GM18505 (cell line): ENCODE measurements around the gene DNAJA2.
A peak's percentile ranks its signal among the peaks of the same experiment; 100 is the strongest.

Source experiments
- ATAC-seq: cut with Tn5 transposase; IDR thresholded peaks from one replicate; pipeline ENCODE4 v1.9.1; 2021; ENCODE audit not compliant: unreplicated experiment
- POLR2A ChIP-seq: IDR thresholded peaks from 4 replicates; pipeline ENCODE4 v1.6.1; 2011; ENCODE audit warnings: borderline replicate concordance; ENCODE audit not compliant: insufficient read depth, insufficient read length; ENCODE audit errors: extremely low read depth

Gene DNAJA2

GRCh38 chr16:46929378-46930332 lies 43.8 kb downstream of the DNAJA2 start:
- ATAC-seq = peak; percentile 54
- TF ChIP-seq POLR2A = no peak

DNA sequence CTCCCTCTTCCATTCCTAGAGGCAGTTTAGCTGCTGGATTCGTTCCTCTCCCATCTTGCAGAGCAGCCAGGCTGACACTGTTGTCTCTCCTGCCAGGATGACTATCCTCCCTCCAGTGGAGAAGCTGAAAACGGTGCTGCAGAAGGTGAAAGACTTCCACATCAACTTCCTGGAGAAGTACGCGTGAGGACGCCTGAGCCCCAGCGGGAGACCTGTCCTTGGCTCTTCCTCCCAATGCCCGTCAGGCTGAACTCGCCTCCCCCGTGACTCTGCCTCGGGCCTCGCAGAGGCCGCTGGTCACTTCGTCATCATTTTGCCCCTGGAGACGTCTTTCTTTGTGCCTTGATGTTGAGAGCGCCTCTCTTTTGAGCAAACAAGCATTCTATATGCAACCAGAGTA lies 44.7 kb downstream of the DNAJA2 start:
- no peak for ATAC-seq
- TF ChIP-seq POLR2A = no peak

GRCh38 chr16:46927273-46927672 lies 46.2 kb downstream of the DNAJA2 start:
- TF ChIP-seq POLR2A = no peak
- ATAC-seq = no peak

DNA sequence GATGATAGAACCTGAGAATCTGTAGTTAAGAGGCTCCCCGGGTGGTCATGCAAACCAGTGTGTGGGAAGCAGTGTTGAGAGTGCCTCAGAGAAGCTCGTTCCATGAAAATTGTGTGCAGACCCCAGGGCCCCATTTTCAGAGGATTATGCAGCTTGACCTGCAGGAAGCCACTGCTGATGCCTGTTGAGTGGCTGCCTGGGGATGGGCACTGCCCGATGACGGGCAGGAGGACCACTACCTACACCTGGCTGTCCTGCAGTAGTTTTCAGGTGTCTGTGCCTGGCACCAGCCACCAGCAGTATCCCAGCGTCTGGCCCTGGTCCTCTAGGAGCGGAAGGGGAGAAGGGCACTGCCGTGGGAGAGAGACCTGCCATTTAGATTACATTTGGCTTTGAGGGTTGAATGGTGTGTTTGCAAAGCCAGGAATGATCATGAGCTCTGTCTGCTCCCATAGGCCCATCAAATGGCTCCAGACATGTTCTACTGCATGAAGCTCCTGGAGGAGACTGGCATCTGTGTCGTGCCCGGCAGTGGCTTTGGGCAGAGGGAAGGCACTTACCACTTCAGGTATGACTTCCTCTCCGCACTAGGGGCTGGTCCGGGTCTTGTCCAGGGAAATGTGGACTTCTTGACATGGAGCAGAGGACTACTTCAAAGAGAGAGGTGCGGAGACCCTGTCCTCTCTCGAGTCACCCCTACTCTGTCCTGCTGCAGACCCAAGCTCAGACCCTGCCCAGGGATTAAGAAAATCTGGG lies 46.8 kb downstream of the DNAJA2 start:
- no peak for ATAC-seq

GRCh38 chr16:46924402-46924801 lies 49.1 kb downstream of the DNAJA2 start:
- TF ChIP-seq POLR2A = no peak

More for the DNA sequence above, 46.8 kb downstream of the DNAJA2 start:
- TF ChIP-seq POLR2A = no peak

GRCh38 chr16:46923513-46924295 lies 49.8 kb downstream of the DNAJA2 start:
- ATAC-seq = no peak
- no peak for TF ChIP-seq POLR2A

More at GRCh38 chr16:46924402-46924801, 49.1 kb downstream of the DNAJA2 start:
- ATAC-seq = no peak

DNA sequence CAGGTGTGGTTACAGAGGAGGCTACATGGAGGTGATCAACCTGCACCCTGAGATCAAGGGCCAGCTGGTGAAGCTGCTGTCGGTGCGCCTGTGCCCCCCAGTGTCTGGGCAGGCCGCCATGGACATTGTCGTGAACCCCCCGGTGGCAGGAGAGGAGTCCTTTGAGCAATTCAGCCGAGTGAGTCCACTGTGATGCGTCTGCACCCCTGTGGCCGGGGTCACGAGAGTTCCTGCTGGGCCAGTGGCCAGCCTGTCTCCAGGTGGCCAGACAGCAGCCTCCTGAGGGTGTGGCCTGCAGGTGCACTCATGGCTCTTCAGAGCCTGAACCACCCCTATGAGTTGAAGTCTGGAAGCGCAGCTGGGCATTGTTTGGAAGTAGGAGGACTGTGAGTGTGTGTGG lies 51.2 kb downstream of the DNAJA2 start:
- TF ChIP-seq POLR2A = no peak
- ATAC-seq = no peak

- TF ChIP-seq POLR2A = no peak
- ATAC-seq = no peak
Observed at GRCh38 chr16:46920402-46921068, 52.9 kb downstream of the DNAJA2 start.

DNA sequence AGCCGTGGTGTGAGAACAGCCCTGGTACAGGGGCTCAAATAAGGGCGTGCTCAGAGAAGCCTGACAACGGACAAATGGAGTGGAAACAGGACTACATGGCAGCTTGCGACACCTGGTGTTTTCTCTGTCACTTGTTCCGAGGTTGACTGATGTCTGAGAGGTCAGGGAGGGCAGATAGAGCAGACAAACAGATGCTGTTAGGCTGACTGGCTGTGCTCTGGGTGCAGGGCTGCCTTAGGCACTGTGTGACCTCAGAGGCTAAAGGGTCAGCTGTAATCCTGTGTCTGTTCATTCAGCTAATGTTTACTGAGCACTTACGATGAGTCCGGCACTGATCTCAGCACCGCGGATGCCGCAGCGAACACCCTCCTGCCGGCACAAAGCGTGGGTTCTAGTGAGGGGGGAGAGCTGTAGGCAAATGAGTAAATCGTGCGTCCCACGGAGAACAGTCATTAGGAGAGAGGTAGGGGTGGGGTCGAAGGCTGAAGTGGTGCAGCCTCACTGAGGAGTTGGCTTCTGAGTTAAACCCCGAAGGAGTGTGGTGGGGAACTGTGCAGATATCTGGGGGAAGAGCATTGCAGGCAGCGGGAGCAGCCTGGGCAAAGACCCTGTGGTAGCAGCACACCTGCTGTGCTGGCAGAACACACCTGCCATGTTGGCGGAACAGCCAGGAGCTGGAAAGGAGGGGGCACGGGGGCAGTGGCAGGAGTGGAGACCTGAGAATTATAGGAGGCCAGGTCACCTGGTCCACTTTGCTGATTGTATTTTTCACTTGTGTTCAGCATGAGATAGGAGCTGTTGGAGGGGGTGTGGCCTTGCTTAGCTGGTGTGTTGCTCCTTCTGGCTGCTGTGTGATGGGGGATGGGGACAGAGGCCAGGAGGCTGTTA lies 54.3 kb downstream of the DNAJA2 start:
- peak; percentile 17 for TF ChIP-seq POLR2A
- peak; percentile 79 for ATAC-seq

- TF ChIP-seq POLR2A = no peak
- ATAC-seq = no peak
Observed at GRCh38 chr16:46918400-46918799, 55.1 kb downstream of the DNAJA2 start.

GRCh38 chr16:46916980-46917379 lies 56.5 kb downstream of the DNAJA2 start:
- ATAC-seq = no peak
- TF ChIP-seq POLR2A = no peak

DNA sequence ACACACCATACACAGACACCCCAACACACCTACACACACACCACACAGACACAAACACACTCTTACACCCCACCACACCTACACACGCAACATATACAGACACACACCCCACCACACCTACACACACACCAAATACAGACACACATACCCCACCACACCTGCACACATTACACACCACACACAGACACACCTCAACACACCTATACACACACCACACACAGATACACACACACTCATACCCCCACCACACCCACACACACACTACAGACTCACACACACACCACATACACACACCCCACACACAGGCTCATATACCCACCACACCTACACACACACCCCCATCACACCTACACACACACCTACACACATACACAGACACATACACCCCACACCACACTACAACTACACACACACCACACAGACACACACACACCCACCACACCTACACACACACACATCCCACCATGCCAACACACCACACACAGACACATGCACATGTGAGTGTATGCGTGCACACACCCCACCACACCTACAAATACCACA lies 57.9 kb downstream of the DNAJA2 start:
- no peak for ATAC-seq

More for the DNA sequence above, 57.9 kb downstream of the DNAJA2 start:
- TF ChIP-seq POLR2A = no peak
